GM23338 (cell line): Measurements from ENCODE around the gene AMFR. TPM values are rescaled to one million over a fixed set of nuclear protein-coding genes. Genes with fewer than 3 reads are reported as not detected.
A peak's percentile ranks its signal among the peaks of the same experiment; 100 is the strongest.

Experiments
- ATAC-seq: fragments of 200-7000 bp; cut with Tn5 transposase; 3 replicates; pipeline ENCODE4 v1.9.1; 2020
- DNase-seq: peaks from one replicate; pipeline ENCODE4 v3.0.0-alpha.2; 2015; ENCODE audit warnings: low spot score
- H2AFZ ChIP-seq: fragments of 200-600 bp; sonication (generic); 2 replicates; pipeline ENCODE4 v1.8.0; 2016; ENCODE audit warnings: antibody characterized with exemption, mild to moderate bottlenecking, moderate library complexity
- H3F3A ChIP-seq: fragments of 200-600 bp; sonication (generic); replicated peaks from 2 replicates; pipeline ENCODE4 v1.8.0; 2017; ENCODE audit warnings: antibody characterized with exemption, mixed run types, low read depth
- H3K27ac ChIP-seq: fragments of 200-600 bp; sonication (generic); 2 replicates; pipeline ENCODE4 v1.6.1; 2016; ENCODE audit warnings: low read depth
- H3K27me3 ChIP-seq: fragments of 200-600 bp; sonication (generic); 2 replicates; pipeline ENCODE4 v1.8.0; 2016; ENCODE audit warnings: mild to moderate bottlenecking, mixed run types, moderate library complexity; ENCODE audit not compliant: insufficient read depth
- H3K36me3 ChIP-seq: fragments of 200-600 bp; sonication (generic); 2 replicates; pipeline ENCODE4 v1.8.0; 2016; ENCODE audit warnings: mild to moderate bottlenecking; ENCODE audit not compliant: insufficient read depth
- H3K4me1 ChIP-seq: fragments of 200-600 bp; sonication (generic); 2 replicates; pipeline ENCODE4 v1.8.0; 2016; ENCODE audit warnings: mild to moderate bottlenecking, moderate library complexity; ENCODE audit not compliant: insufficient read depth
- H3K4me2 ChIP-seq: fragments of 200-600 bp; sonication (generic); 2 replicates; pipeline ENCODE4 v1.7.1; 2017; ENCODE audit warnings: mixed run types
- H3K4me3 ChIP-seq: fragments of 200-600 bp; sonication (generic); 2 replicates; pipeline ENCODE4 v1.6.1; 2016; ENCODE audit warnings: mixed run types
- H3K79me2 ChIP-seq: fragments of 200-600 bp; sonication (generic); replicated peaks from 2 replicates; pipeline ENCODE4 v1.8.0; 2017; ENCODE audit warnings: mild to moderate bottlenecking; ENCODE audit not compliant: insufficient read depth
- H3K9me2 ChIP-seq: fragments of 200-600 bp; sonication (generic); 2 replicates; pipeline ENCODE4 v1.8.0; 2017; ENCODE audit not compliant: insufficient read depth
- H4K20me1 ChIP-seq: fragments of 200-600 bp; sonication (generic); replicated peaks from 2 replicates; pipeline ENCODE4 v1.8.0; 2017; ENCODE audit warnings: mild to moderate bottlenecking; ENCODE audit not compliant: insufficient read depth
- H3K27ac Mint-ChIP-seq: 2 replicates; pipeline ENCODE4 v1.8.0; 2020; ENCODE audit warnings: inconsistent platforms, mild to moderate bottlenecking, moderate library complexity, mixed read lengths
- H3K27me3 Mint-ChIP-seq: 3 replicates; pipeline ENCODE4 v1.8.0; 2022; ENCODE audit warnings: low read depth, mild to moderate bottlenecking, moderate library complexity, mixed read lengths, inconsistent platforms; ENCODE audit not compliant: insufficient read depth, poor library complexity
- H3K36me3 Mint-ChIP-seq: 3 replicates; pipeline ENCODE4 v1.8.0; 2021; ENCODE audit warnings: low read depth, mild to moderate bottlenecking, inconsistent platforms, moderate library complexity, mixed read lengths
- H3K4me1 Mint-ChIP-seq: 3 replicates; pipeline ENCODE4 v1.8.0; 2020; ENCODE audit warnings: mild to moderate bottlenecking, inconsistent platforms, mixed read lengths
- H3K4me3 Mint-ChIP-seq: 3 replicates; pipeline ENCODE4 v1.8.0; 2021; ENCODE audit warnings: moderate library complexity, mild to moderate bottlenecking, inconsistent platforms, mixed read lengths
- H3K9me3 Mint-ChIP-seq: 3 replicates; pipeline ENCODE4 v1.8.0; 2020; ENCODE audit warnings: moderate library complexity, mild to moderate bottlenecking, inconsistent platforms, mixed read lengths
- CREB1 ChIP-seq: fragments of 250-450 bp; sonication (Bioruptor Pico); IDR thresholded peaks from 2 replicates; pipeline ENCODE4 v1.5.0; 2020; ENCODE audit warnings: low read depth, mild to moderate bottlenecking, moderate library complexity
- JUNB ChIP-seq: IDR thresholded peaks from one replicate; pipeline ENCODE4 v1.6.1; 2016; ENCODE audit warnings: antibody characterized with exemption; ENCODE audit not compliant: unreplicated experiment
- NANOG ChIP-seq: IDR thresholded peaks from 2 replicates; pipeline ENCODE4 v1.6.1; 2016; ENCODE audit warnings: antibody characterized with exemption, borderline replicate concordance
- POLR2AphosphoS5 ChIP-seq: IDR thresholded peaks from 2 replicates; pipeline ENCODE4 v1.6.1; 2016; ENCODE audit warnings: antibody characterized with exemption, low read depth
- REST ChIP-seq: IDR thresholded peaks from one replicate; pipeline ENCODE4 v1.6.1; 2018; ENCODE audit warnings: antibody characterized with exemption; ENCODE audit not compliant: unreplicated experiment
- STAT1 ChIP-seq: IDR thresholded peaks from one replicate; pipeline ENCODE4 v1.6.1; 2016; ENCODE audit warnings: antibody characterized with exemption; ENCODE audit not compliant: unreplicated experiment
- ZNF331 ChIP-seq: fragments of 250-450 bp; sonication (Bioruptor Pico); IDR thresholded peaks from 2 replicates; pipeline ENCODE4 v1.5.0; 2020; ENCODE audit warnings: low read depth, mild to moderate bottlenecking, moderate library complexity
- ZNF462 ChIP-seq: fragments of 250-450 bp; sonication (Bioruptor Pico); IDR thresholded peaks from 2 replicates; pipeline ENCODE4 v1.5.0; 2020; ENCODE audit warnings: mild to moderate bottlenecking, moderate library complexity
- polyA plus RNA-seq: library from polyadenylated mRNA; unstranded; fragments of >200 nt; fragmentation: Nextera tagmentation; extraction: Ambion mirVana; gene quantifications from 2 replicates; pipeline ENCODE4 v1.2.1, GENCODE V29; 2016
- total RNA-seq: library from RNA; depleted of rRNA; stranded (reverse); fragments of >200 nt; shearing (Covaris generic); gene quantifications from 2 replicates; pipeline ENCODE4 v1.2.3, GENCODE V29; 2014
- TF ChIP-seq, protein P1 (sequence below): IDR thresholded peaks from 2 replicates; pipeline ENCODE4 v1.6.1; 2016; ENCODE audit warnings: antibody characterized with exemption
- TF ChIP-seq, protein P2 (sequence below), 2 experiments: fragments of 200-600 bp in 1 of 2; sonication (generic) in 1 of 2; conservative IDR thresholded peaks; 2 replicates each; pipeline versions ENCODE4 v1.5.1 to v1.6.1; 2016 to 2017; ENCODE audit warnings: antibody characterized with exemption in 2 of 2, low read depth in 2 of 2, mild to moderate bottlenecking in 2 of 2, moderate library complexity in 1 of 2

The AMFR gene
- total and polyA plus RNA-seq, 2 experiments from 2014 or later = 9.0 to 41.1 TPM

- TF ChIP-seq ZNF462 (CRISPR knock-in tag) (no peak), POLR2AphosphoS5 (no peak), STAT1 (no peak)
- TF ChIP-seq, protein P1, sequence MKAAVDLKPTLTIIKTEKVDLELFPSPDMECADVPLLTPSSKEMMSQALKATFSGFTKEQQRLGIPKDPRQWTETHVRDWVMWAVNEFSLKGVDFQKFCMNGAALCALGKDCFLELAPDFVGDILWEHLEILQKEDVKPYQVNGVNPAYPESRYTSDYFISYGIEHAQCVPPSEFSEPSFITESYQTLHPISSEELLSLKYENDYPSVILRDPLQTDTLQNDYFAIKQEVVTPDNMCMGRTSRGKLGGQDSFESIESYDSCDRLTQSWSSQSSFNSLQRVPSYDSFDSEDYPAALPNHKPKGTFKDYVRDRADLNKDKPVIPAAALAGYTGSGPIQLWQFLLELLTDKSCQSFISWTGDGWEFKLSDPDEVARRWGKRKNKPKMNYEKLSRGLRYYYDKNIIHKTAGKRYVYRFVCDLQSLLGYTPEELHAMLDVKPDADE = no peak
These were observed 67.5 kb downstream of the AMFR start (continued) for GRCh38 chr16:56357765-56358322.

DNA sequence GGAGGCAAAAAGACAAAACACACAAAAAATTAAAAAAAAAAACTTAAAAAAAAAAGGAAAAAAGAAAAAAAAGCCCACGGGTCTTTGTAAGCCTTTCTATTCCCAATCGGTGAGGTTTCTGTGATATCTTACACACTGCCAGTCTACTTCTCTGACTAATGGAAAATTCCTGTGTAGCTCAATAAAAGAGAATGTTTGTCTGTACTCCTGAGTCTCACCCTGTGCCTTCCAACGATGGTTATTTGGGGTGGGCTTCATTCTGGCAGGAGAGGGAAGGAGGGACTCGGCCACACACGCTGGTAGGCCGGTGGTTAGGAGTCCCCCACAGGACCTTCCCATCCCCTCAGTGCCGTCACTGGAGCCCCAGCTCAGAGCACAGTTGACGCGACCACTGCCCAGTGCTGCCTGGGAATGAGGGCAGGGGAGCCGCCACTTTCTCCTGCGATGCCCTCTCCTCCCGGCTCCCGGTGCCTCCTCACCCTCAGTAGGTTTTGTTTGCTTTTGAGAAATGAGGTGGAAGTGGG, 68.0 kb downstream of the AMFR start:
- Histone ChIP-seq H3K9me2 (no peaks in the 10 kb centered on the region), H2AFZ (peak overlapping the region; percentile 84), H3K27ac (peak overlapping the region; percentile 70; the same call in 1 of the 2 replicates), H3F3A (no peaks in the 10 kb centered on the region; the same call in 1 of the 2 replicates), H3K27me3 (no peaks in the 10 kb centered on the region), H3K4me1 (peaks cover 23% of the 10 kb centered on the region), H3K36me3 (no peaks in the 10 kb centered on the region), H3K4me3 (peak overlapping the region; percentile 46; the same call in 1 of the 2 replicates), H3K79me2 (no peaks in the 10 kb centered on the region), H3K4me2 (peak overlapping the region; percentile 74), H4K20me1 (no peaks in the 10 kb centered on the region)
- peak overlapping the region; percentile 92 for H3K27ac Mint-ChIP-seq
- peak; percentile 8 for DNase-seq
- peak overlapping the region; percentile 74; the same call in 1 of the 3 replicates for H3K4me3 Mint-ChIP-seq
- ATAC-seq = peak; percentile 20
- no peaks in the 10 kb centered on the region for H3K9me3 Mint-ChIP-seq
- H3K36me3 Mint-ChIP-seq = peaks cover under 1% of the 10 kb centered on the region; the same call in 1 of the 3 replicates
- peaks cover 4% of the 10 kb centered on the region for H3K27me3 Mint-ChIP-seq
- peaks cover 38% of the 10 kb centered on the region for H3K4me1 Mint-ChIP-seq
- TF ChIP-seq, protein P1 = no peak
- no peak for TF ChIP-seq POLR2AphosphoS5
- no peak for TF ChIP-seq JUNB
- TF ChIP-seq NANOG = no peak
- TF ChIP-seq ZNF331 (CRISPR knock-in tag) = no peak
- TF ChIP-seq CREB1 = no peak
- TF ChIP-seq, protein P2, sequence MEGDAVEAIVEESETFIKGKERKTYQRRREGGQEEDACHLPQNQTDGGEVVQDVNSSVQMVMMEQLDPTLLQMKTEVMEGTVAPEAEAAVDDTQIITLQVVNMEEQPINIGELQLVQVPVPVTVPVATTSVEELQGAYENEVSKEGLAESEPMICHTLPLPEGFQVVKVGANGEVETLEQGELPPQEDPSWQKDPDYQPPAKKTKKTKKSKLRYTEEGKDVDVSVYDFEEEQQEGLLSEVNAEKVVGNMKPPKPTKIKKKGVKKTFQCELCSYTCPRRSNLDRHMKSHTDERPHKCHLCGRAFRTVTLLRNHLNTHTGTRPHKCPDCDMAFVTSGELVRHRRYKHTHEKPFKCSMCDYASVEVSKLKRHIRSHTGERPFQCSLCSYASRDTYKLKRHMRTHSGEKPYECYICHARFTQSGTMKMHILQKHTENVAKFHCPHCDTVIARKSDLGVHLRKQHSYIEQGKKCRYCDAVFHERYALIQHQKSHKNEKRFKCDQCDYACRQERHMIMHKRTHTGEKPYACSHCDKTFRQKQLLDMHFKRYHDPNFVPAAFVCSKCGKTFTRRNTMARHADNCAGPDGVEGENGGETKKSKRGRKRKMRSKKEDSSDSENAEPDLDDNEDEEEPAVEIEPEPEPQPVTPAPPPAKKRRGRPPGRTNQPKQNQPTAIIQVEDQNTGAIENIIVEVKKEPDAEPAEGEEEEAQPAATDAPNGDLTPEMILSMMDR (conservative IDR thresholded peaks at IDR 0.05; ENCODE audit: low read depth in 2 of 2) = no peak
- TF ChIP-seq REST = no peak
